ENCODE measurements around the gene HEMK1.

DNA sequence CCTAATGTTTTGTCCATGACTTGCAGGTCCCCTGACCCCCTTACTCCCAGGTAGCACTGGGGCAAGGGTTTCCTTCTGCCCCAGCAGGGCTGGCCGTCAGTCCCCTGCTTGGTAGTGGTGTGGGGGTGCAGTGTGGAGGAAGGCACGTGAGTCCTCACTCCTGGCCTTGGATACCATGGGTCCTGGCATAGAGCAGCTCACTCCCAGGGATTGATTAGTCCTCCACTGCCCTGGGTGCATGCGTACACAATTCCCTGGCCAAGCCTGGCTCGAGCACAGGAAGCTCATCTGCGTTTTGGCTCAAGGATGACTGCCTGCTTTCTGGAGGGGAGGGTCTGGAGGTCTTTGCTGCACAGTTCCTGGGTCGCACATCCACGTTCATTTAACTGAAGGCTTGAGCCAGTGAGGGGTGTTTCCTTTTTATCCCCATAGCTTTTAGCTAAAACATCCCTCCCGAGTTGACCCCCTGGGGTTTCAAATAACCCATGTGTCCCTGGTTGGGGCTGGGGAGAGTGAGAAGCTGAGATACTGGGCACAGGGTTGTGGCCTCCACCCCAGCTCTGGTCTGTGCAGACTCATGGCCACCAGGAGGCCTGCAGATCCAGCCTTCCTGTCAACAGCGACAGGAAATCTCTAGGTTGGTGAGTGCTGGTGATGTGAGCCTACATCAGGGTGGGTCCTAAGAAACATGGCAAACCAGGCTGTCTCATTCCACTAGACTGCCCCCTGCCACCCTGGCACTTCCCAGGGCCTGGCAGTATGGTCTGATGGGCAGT, 11.5 kb downstream of the HEMK1 start:
- TF ChIP-seq POLR2AphosphoS5 (IDR thresholded peaks at IDR 0.05; ENCODE audit: low read depth, low read length): no peak
- no peak for TF ChIP-seq KDM1A (IDR thresholded peaks at IDR 0.05; ENCODE audit: borderline replicate concordance, low read length)
- TF ChIP-seq NRF1 (IDR thresholded peaks at IDR 0.05; ENCODE audit: low read depth, low read length): no peak
- no peak for TF ChIP-seq SP2 (IDR thresholded peaks at IDR 0.05; ENCODE audit: low read length)
- TF ChIP-seq CHD2 (IDR thresholded peaks at IDR 0.05; ENCODE audit: low read length): no peak
- no peak for TF ChIP-seq HDAC2 (IDR thresholded peaks at IDR 0.05; ENCODE audit: borderline replicate concordance in 1 of 2, low read depth in 2 of 2, low read length in 2 of 2)
